Measurements from ENCODE around the gene LYPD6B.

DNA sequence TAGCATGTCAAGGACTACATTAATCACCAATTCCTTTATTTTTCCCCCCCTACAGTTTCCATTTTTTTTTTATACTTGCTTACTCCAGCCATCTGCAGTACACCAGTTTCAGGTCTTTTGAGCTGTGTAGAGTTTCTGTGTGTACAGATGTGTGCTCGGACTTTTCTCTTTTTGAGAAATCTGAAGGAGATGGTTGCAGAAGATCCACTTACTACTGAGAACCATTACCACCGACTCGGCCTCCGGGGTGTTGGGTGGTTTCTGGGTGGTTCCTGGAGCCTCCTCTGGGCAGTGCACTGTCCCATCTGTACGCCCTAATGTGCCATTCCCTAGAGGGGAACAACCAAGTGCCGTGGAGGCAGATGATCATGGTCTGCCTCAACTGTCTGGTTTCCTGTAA is 15.4 kb upstream of the LYPD6B start:
- TF ChIP-seq, protein P1, sequence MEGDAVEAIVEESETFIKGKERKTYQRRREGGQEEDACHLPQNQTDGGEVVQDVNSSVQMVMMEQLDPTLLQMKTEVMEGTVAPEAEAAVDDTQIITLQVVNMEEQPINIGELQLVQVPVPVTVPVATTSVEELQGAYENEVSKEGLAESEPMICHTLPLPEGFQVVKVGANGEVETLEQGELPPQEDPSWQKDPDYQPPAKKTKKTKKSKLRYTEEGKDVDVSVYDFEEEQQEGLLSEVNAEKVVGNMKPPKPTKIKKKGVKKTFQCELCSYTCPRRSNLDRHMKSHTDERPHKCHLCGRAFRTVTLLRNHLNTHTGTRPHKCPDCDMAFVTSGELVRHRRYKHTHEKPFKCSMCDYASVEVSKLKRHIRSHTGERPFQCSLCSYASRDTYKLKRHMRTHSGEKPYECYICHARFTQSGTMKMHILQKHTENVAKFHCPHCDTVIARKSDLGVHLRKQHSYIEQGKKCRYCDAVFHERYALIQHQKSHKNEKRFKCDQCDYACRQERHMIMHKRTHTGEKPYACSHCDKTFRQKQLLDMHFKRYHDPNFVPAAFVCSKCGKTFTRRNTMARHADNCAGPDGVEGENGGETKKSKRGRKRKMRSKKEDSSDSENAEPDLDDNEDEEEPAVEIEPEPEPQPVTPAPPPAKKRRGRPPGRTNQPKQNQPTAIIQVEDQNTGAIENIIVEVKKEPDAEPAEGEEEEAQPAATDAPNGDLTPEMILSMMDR (conservative IDR thresholded peaks at IDR 0.05; ENCODE audit: low read depth, low read length), result no peak
- no peak for TF ChIP-seq EZH2 (IDR thresholded peaks at IDR 0.05; ENCODE audit: low read length, unreplicated experiment)

Data from PC-3 (cell line).